GM12878 (cell line): ENCODE data around the gene CSTA. TPM values are rescaled to one million over a fixed set of nuclear protein-coding genes. Genes with fewer than 3 reads are reported as not detected.

ENCODE experiments used
- CHD2 ChIP-seq: IDR thresholded peaks from 2 replicates; pipeline ENCODE4 v1.6.1; 2011; ENCODE audit warnings: low read depth, low read length, improper control_type of control experiment, borderline replicate concordance
- EP300 ChIP-seq, 2 experiments: fragments of 150-350 bp in 1 of 2; IDR thresholded peaks; 2 replicates each; pipeline ENCODE4 v1.6.1; 2011 to 2012; ENCODE audit warnings: low read depth in 2 of 2, low read length in 2 of 2, borderline replicate concordance in 1 of 2, improper control_type of control experiment in 1 of 2, inconsistent platforms in 1 of 2; ENCODE audit not compliant: control insufficient read depth in 1 of 2
- GATAD2B ChIP-seq: fragments of 450-650 bp; conservative IDR thresholded peaks from 2 replicates; pipeline ENCODE4 v1.6.1; 2017; ENCODE audit warnings: low read depth, mild to moderate bottlenecking, moderate library complexity
- HDGF ChIP-seq: fragments of 450-650 bp; IDR thresholded peaks from 2 replicates; pipeline ENCODE4 v1.6.1; 2016; ENCODE audit warnings: antibody characterized with exemption
- MTA3 ChIP-seq: IDR thresholded peaks from 2 replicates; pipeline ENCODE4 v1.6.1; 2012; ENCODE audit warnings: low read length, inconsistent platforms, borderline replicate concordance
- MXI1 ChIP-seq: fragments of 150-350 bp; IDR thresholded peaks from 2 replicates; pipeline ENCODE4 v1.6.1; 2011; ENCODE audit warnings: low read depth, mild to moderate bottlenecking, inconsistent platforms, low read length, improper control_type of control experiment
- NFYA ChIP-seq: IDR thresholded peaks from 2 replicates; pipeline ENCODE4 v1.6.1; 2011; ENCODE audit warnings: low read depth, mild to moderate bottlenecking, low read length, improper control_type of control experiment, borderline replicate concordance
- NFYB ChIP-seq: IDR thresholded peaks from 2 replicates; pipeline ENCODE4 v1.6.1; 2011; ENCODE audit warnings: low read depth, mild to moderate bottlenecking, low read length, improper control_type of control experiment, moderate library complexity; ENCODE audit not compliant: insufficient read depth
- RB1 ChIP-seq: fragments of 450-650 bp; formaldehyde crosslinking; IDR thresholded peaks from 2 replicates; pipeline ENCODE4 v1.6.1; 2017; ENCODE audit warnings: mild to moderate bottlenecking, borderline replicate concordance
- RFX5 ChIP-seq: IDR thresholded peaks from 2 replicates; pipeline ENCODE4 v1.6.1; 2011; ENCODE audit warnings: low read depth, low read length, improper control_type of control experiment
- SREBF2 ChIP-seq: IDR thresholded peaks from 2 replicates; pipeline ENCODE4 v1.6.1; 2012; ENCODE audit warnings: mild to moderate bottlenecking, low read length
- SUZ12 ChIP-seq: fragments of 200-600 bp; sonication (generic); IDR thresholded peaks from one replicate; pipeline ENCODE4 v1.6.1; 2018; ENCODE audit warnings: antibody characterized with exemption, mild to moderate bottlenecking; ENCODE audit not compliant: unreplicated experiment
- TCF7 ChIP-seq: IDR thresholded peaks from 2 replicates; pipeline ENCODE4 v1.6.1; 2014; ENCODE audit warnings: antibody characterized with exemption, borderline replicate concordance
- polyA plus RNA-seq, 11 experiments: library from polyadenylated mRNA; depleted of rRNA in 4 of 11; unstranded in 6 of 11; stranded (reverse) in 5 of 11; fragments of >200 nt; fragmentation: Nextera tagmentation in 4 of 11; fragmentation: Illumina TruSeq in 1 of 11; extraction: Ambion mirVana in 4 of 11; extraction: Trizol in 1 of 11; gene quantifications; 1 replicate in 1 of 11; 2 replicates in 10 of 11; pipeline versions ENCODE4 v1.2.1 to v1.2.3, GENCODE V29; 2011 to 2016; ENCODE audit warnings: inconsistent platforms in 2 of 11, missing spikeins in 2 of 11, low read depth in 1 of 11
- total RNA-seq, 4 experiments: library from RNA; depleted of rRNA in 3 of 4; stranded (reverse); fragments of >200 nt in 3 of 4; fragmentation: Illumina TruSeq in 1 of 4; extraction: Trizol in 1 of 4; gene quantifications; 2 replicates each; pipeline versions ENCODE4 v1.2.1 to v1.2.3, GENCODE V29; 2013 to 2021
- TF ChIP-seq, protein P1 (sequence below): IDR thresholded peaks from 2 replicates; pipeline ENCODE4 v1.6.1; 2011; ENCODE audit warnings: mild to moderate bottlenecking, low read depth, low read length, moderate library complexity; ENCODE audit not compliant: insufficient replicate concordance
- TF ChIP-seq, protein P2 (sequence below): fragments of 450-650 bp; IDR thresholded peaks from 2 replicates; pipeline ENCODE4 v1.6.1; 2016; ENCODE audit warnings: mild to moderate bottlenecking, moderate library complexity, borderline replicate concordance
- TF ChIP-seq, protein P3 (sequence below): fragments of 450-650 bp; IDR thresholded peaks from 2 replicates; pipeline ENCODE4 v1.6.1; 2017; ENCODE audit warnings: borderline replicate concordance
- TF ChIP-seq, protein P4 (sequence below): IDR thresholded peaks from 2 replicates; pipeline ENCODE4 v1.6.1; 2012; ENCODE audit warnings: low read depth, low read length, improper control_type of control experiment
- TF ChIP-seq, protein P5 (sequence below): fragments of 150-350 bp; IDR thresholded peaks from 2 replicates; pipeline ENCODE4 v1.6.1; 2016; ENCODE audit warnings: low read depth, low read length

Gene CSTA
- total and polyA plus RNA-seq, 10 of the 15 experiments (the other 5 are each of a cell fraction or from before 2014, with no cell fraction given) = 1.8 to 6.7 (median 3.4) TPM

DNA sequence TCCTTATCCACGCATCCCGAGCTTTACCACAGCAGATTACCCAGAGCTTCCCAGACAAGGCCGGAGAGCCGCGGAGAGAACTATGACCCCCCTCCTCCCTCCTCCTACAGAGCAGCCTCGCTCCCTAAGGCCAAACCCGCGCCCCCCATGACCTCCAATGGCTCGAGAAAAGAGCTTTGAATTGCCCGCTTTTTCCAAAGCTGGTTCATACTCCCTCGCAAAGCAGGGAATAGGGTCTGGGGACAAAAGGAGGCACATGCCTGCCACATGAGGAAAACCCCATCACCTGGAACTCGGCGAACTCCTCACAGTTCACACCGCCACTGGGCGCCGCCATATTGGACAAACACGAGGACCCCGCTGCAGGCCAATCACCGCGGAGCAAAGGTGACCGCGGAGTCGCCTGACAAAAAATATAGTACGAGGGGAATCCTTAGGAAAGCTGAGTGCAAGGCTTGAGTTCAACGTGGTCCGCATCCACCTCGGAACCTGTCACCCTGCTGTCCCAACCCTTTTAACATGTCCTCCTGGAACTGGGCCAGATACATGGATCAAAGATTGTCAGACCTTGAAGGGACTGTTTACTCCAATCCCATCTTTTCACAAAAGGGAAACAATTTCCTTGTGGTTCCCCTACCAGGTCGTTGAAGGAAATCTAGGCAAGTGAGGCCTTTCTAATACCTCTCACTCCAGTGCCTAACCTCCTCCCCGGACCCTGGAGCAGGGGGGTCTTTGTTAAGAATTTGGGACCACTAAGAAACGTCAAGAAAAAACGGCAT lies 58.0 kb downstream of the CSTA start, which contains the start of gene MIX23 (continued):
- TF ChIP-seq MTA3 (peak; percentile 76; the same call in 1 of the 2 replicates), SUZ12 (no peak), RFX5 (no peak), NFYB (peak; percentile 77), SREBF2 (no peak), RB1 (peak; percentile 30; the same call in 1 of the 2 replicates), NFYA (no peak), CHD2 (0 out of 2 replicates have a peak, but pooled peaks have one; percentile 23), EP300 (IDR thresholded peaks at IDR 0.05; ENCODE audit: borderline replicate concordance in 1 of 2, control insufficient read depth in 1 of 2, low read depth in 2 of 2, low read length in 2 of 2) (no peak), TCF7 (no peak), HDGF (no peak), MXI1 (peak; percentile 96), GATAD2B (no peak)
- TF ChIP-seq, protein P1, sequence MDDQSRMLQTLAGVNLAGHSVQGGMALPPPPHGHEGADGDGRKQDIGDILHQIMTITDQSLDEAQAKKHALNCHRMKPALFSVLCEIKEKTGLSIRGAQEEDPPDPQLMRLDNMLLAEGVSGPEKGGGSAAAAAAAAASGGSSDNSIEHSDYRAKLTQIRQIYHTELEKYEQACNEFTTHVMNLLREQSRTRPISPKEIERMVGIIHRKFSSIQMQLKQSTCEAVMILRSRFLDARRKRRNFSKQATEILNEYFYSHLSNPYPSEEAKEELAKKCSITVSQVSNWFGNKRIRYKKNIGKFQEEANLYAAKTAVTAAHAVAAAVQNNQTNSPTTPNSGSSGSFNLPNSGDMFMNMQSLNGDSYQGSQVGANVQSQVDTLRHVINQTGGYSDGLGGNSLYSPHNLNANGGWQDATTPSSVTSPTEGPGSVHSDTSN = no peak
- TF ChIP-seq, protein P2, sequence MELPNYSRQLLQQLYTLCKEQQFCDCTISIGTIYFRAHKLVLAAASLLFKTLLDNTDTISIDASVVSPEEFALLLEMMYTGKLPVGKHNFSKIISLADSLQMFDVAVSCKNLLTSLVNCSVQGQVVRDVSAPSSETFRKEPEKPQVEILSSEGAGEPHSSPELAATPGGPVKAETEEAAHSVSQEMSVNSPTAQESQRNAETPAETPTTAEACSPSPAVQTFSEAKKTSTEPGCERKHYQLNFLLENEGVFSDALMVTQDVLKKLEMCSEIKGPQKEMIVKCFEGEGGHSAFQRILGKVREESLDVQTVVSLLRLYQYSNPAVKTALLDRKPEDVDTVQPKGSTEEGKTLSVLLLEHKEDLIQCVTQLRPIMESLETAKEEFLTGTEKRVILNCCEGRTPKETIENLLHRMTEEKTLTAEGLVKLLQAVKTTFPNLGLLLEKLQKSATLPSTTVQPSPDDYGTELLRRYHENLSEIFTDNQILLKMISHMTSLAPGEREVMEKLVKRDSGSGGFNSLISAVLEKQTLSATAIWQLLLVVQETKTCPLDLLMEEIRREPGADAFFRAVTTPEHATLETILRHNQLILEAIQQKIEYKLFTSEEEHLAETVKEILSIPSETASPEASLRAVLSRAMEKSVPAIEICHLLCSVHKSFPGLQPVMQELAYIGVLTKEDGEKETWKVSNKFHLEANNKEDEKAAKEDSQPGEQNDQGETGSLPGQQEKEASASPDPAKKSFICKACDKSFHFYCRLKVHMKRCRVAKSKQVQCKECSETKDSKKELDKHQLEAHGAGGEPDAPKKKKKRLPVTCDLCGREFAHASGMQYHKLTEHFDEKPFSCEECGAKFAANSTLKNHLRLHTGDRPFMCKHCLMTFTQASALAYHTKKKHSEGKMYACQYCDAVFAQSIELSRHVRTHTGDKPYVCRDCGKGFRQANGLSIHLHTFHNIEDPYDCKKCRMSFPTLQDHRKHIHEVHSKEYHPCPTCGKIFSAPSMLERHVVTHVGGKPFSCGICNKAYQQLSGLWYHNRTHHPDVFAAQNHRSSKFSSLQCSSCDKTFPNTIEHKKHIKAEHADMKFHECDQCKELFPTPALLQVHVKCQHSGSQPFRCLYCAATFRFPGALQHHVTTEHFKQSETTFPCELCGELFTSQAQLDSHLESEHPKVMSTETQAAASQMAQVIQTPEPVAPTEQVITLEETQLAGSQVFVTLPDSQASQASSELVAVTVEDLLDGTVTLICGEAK = peak; percentile 32; the same call in 1 of the 2 replicates
- TF ChIP-seq, protein P3, sequence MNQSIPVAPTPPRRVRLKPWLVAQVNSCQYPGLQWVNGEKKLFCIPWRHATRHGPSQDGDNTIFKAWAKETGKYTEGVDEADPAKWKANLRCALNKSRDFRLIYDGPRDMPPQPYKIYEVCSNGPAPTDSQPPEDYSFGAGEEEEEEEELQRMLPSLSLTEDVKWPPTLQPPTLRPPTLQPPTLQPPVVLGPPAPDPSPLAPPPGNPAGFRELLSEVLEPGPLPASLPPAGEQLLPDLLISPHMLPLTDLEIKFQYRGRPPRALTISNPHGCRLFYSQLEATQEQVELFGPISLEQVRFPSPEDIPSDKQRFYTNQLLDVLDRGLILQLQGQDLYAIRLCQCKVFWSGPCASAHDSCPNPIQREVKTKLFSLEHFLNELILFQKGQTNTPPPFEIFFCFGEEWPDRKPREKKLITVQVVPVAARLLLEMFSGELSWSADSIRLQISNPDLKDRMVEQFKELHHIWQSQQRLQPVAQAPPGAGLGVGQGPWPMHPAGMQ = peak; percentile 36; the same call in 1 of the 2 replicates
- TF ChIP-seq, protein P4, sequence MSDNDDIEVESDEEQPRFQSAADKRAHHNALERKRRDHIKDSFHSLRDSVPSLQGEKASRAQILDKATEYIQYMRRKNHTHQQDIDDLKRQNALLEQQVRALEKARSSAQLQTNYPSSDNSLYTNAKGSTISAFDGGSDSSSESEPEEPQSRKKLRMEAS = peak; percentile 85
- TF ChIP-seq, protein P5, sequence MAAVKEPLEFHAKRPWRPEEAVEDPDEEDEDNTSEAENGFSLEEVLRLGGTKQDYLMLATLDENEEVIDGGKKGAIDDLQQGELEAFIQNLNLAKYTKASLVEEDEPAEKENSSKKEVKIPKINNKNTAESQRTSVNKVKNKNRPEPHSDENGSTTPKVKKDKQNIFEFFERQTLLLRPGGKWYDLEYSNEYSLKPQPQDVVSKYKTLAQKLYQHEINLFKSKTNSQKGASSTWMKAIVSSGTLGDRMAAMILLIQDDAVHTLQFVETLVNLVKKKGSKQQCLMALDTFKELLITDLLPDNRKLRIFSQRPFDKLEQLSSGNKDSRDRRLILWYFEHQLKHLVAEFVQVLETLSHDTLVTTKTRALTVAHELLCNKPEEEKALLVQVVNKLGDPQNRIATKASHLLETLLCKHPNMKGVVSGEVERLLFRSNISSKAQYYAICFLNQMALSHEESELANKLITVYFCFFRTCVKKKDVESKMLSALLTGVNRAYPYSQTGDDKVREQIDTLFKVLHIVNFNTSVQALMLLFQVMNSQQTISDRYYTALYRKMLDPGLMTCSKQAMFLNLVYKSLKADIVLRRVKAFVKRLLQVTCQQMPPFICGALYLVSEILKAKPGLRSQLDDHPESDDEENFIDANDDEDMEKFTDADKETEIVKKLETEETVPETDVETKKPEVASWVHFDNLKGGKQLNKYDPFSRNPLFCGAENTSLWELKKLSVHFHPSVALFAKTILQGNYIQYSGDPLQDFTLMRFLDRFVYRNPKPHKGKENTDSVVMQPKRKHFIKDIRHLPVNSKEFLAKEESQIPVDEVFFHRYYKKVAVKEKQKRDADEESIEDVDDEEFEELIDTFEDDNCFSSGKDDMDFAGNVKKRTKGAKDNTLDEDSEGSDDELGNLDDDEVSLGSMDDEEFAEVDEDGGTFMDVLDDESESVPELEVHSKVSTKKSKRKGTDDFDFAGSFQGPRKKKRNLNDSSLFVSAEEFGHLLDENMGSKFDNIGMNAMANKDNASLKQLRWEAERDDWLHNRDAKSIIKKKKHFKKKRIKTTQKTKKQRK = no peak
